NCI-H2107 treated with DMSO at 0.1 percent for 48 hours (cell line): ENCODE data around the gene GTPBP8.
A peak's percentile ranks its signal among the peaks of the same experiment; 100 is the strongest.

Source experiments
- DNase-seq: peaks from one replicate; lab custom pipeline; 2025; ENCODE audit not compliant: unreplicated experiment; lab: John Stamatoyannopoulos, UW

The GTPBP8 gene

GRCh38 chr3:112990672-112991602 lies at the start of gene GTPBP8:
TSS of gene GTPBP8 (plus strand) at chr3:112990984. CDS start at chr3:112991000, 16 bp downstream.
- peak; percentile 87 for DNase-seq

DNA sequence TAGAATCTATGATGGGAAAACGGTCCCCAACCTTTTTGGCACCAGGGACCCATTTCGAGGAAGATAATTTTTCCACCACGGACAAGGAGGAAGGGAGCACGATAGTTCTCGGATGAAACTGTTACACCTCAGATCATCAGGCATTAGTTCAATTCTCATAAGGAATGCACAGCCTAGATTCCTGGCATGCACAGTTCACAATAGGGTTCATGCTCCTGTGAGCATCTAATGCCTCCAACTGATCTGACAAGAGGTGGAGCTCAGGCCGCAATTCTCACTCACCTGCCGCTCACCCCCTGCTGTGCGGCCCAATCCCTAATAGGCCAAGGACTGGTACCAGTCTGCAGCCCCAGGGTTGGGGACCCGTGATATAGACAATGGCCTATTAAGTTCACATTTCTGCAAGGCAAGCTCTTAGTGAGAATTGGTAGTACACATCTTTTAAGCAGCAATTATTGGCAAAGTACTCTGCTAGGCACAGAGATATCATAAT lies 42.4 kb upstream of the GTPBP8 start:
- no peak for DNase-seq

GRCh38 chr3:112956351-112956750 lies 34.4 kb upstream of the GTPBP8 start:
- no peak for DNase-seq

- no peak for DNase-seq
Observed at GRCh38 chr3:112958811-112959560, 31.8 kb upstream of the GTPBP8 start.

DNA sequence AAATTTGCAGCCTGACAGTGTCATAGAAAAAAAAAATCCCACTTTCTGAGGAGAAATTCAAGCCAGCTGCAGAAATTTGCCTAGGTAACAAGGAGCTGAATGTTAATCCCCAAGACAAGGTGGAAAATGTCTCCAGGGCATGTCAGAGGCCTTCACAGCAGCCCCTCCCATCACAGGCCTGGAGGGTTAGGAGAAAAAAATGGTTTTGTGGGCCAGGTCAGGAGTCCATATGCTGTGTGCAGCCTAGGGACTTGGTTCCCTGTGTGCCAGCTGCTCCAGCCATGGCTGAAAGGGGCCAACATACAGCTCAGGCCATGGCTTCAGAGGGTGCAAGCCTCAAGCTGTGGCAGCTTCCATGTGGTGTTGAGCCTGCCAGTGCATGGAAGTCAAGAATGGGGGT lies 27.1 kb upstream of the GTPBP8 start:
- no peak for DNase-seq

GRCh38 chr3:112965656-112966055 lies 25.1 kb upstream of the GTPBP8 start:
- no peak for DNase-seq

DNA sequence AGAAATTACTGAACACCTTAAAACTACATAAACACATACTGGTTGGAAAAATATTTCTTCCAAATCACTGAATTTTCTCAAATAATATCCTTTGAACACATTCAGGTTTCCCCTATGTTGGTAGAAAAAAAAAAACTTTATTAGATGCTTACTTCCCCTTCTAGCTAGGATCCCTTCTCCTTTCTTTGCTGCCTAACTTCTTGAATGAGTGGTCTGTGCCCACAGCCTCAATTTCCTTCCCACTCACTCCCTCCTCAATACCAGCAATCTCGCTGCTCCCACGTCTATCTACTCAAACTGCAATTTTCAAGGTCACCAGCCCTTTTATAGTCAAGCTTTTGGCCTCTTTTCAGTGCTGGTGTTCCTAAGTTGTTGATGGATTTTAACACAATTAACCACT lies 24.2 kb upstream of the GTPBP8 start:
- DNase-seq = no peak

DNA sequence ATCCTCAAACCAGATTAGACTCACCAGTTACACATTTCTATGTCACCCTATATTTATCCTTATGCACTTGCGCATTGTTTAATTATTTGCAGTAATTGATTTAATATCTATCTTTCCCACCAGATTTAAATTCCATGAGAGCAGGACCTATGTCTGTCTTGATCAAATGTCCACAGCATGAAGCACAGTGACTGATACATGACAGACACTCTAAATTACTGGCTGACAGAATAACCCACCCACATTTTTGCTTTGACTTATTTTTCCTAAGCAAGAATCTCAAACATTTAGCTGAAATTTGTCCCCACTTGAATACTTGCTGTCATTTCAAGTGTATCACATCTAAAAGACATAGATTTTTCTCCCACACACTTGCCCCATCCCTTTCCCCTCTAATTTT lies 23.4 kb upstream of the GTPBP8 start:
- no peak for DNase-seq

DNA sequence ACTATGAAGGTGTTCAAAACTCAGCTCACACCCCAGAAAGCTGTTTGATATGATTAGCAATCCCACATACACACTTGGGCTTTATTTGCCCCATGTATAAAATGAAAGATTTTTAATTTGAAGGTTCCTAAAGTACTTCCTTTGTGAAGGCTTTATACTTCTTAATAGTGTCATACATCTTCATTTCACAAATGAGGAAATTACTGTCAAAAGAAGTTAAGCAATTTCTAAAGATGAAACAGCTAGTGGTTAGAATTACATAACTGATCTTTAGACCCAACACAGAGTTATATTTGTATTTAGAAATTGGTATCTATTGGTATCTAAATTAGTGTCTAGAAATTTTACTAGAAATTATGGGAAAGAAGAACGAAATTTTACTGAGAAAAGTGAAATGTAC lies 23.0 kb upstream of the GTPBP8 start:
- DNase-seq = no peak

DNA sequence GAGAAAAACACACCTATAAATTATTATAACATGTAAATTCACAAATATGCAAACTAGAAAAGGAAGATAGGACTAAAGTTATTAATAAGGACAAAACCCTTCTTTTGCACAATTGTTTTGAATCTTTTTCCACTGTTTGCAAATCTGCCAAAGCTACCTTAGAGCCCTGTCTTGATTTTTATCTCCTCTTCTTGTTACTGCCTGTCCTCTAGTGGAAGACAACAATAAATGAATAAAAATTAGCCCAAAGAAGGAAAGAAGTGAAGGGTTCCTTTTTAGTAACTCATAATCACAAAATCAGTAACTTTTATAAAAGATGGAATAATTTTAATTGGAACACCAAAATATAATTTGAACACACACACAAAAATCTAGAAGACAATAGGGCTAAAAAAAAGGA lies 18.6 kb upstream of the GTPBP8 start:
- DNase-seq = no peak

- no peak for DNase-seq
Observed at GRCh38 chr3:112973325-112974177, 17.2 kb upstream of the GTPBP8 start.

DNA sequence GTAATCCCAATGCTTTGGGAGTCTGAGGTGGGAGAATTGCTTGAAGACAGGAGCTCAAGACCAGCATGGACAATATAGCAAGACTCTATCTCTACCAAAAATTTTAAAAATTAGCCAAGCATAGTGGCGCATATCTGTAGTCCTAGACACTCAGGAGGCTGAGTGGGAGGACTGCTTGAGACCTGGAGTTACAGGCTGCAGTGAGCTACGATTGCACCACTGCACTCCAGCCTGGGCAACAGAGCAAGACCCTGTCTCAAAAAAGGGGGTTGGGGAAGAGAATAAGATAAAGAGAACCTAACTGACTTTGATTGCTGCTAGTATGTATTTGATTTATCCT lies 16.6 kb upstream of the GTPBP8 start:
- DNase-seq = no peak

DNA sequence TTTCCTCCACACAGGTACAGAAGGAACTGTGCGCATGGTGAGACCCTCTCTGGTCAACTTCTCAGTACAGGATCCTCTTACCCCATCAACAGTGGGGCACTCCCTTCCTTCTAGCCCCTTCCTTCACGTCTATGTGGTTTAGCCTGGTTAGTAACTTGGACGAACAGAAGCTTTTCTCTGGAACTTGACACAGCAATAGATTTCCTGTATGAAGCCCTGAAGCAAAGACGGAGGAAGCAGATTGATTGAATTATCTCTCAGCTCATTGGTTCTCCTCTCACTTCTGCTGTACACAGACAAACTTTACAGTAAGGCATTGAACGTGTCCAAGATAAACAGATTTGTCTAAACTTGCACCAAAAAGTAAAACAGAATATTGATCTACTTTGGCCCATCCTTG lies 15.9 kb upstream of the GTPBP8 start, which contains the start of gene CD200R1:
CD200R1 (minus strand) TSS at position 210 of the 400 bp plus-strand sequence. CDS start 246 bp downstream, outside the sequence.
- no peak for DNase-seq

- no peak for DNase-seq
Observed at GRCh38 chr3:112976001-112976400, 14.8 kb upstream of the GTPBP8 start.

- DNase-seq = no peak
Observed at GRCh38 chr3:112976953-112977352, 13.8 kb upstream of the GTPBP8 start.

DNA sequence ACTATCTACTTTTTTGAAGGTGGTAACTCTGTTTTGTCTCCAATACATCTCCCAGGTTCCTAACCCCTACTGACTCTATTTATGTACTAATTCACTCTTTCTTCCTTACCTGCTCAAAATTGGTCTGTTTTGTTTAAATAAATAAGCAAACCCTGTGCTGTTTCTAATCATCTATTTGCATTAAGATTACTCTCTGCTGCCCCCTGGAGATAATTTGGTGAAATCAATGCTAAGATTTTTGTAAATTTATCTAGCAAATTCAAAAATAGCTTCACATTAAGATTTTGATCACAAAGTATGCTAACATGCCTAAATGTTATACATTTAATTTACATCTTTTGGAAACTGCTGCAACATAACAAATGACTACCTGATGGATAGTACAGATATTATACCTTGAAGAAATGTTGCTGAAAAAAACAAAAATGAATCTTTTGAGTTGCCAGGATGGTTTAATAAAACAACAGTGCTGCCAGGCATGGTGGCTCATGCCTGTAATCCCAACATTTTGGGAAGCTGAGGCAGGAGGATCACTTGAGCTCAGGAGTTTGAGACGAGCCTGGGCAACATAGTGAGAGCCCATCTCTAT lies 11.4 kb upstream of the GTPBP8 start:
- no peak for DNase-seq

DNA sequence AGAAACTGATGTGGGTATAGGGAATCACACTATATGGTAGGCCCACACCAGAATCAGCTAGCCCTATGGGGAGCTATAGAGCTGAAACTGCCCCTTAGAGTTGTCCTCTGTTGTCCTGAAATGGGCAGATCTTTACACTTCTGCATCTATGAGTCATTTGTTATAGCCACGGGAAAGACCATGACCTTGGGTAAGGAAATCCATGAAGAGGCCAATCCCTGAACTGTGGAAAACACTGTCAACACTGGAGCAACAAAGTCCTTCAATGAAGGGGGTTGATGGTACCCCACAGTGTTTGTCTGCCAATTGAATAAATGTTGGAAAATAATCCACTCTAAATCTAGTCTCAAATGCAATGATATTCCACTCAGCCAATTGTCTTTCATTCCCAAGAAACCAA lies 10.7 kb upstream of the GTPBP8 start:
- DNase-seq = no peak

- no peak for DNase-seq
Observed at GRCh38 chr3:112982710-112983109, 8.1 kb upstream of the GTPBP8 start.

- peak; percentile 81 for DNase-seq
Observed at GRCh38 chr3:112984485-112984884, 6.3 kb upstream of the GTPBP8 start.

GRCh38 chr3:112987710-112988334 lies 3.0 kb upstream of the GTPBP8 start:
- DNase-seq = no peak
